HG02642 (cell line): ENCODE data around the gene SLC7A7.
"Not testable (repeated sequence)": the region's sequence is repeated elsewhere in the genome, so short reads cannot be mapped to it uniquely, and the experiment has no call there.

Experiments
- ATAC-seq: cut with Tn5 transposase; IDR thresholded peaks from one replicate; pipeline ENCODE4 v1.9.1; 2021; ENCODE audit warnings: mild to moderate bottlenecking; ENCODE audit not compliant: unreplicated experiment, poor library complexity

The SLC7A7 gene

GRCh38 chr14:22766457-22767322 lies 48.5 kb downstream of the SLC7A7 start, which contains the start of gene OXA1L:
Gene OXA1L (plus strand): TSS chr14:22766688. CDS start chr14:22766702, 14 bp downstream.
- peak; percentile 80 for ATAC-seq

GRCh38 chr14:22764382-22764781 lies 50.9 kb downstream of the SLC7A7 start:
- no peak for ATAC-seq

- ATAC-seq, result no peak
Measured at GRCh38 chr14:22761734-22762133, 53.5 kb downstream of the SLC7A7 start.

- ATAC-seq, result not testable (repeated sequence)
Measured at GRCh38 chr14:22757972-22758650, 57.1 kb downstream of the SLC7A7 start.

- no peak for ATAC-seq
Measured at GRCh38 chr14:22753586-22753985, 61.6 kb downstream of the SLC7A7 start.

GRCh38 chr14:22752422-22752821 lies 62.8 kb downstream of the SLC7A7 start:
- no peak for ATAC-seq

GRCh38 chr14:22748631-22749068 lies 66.6 kb downstream of the SLC7A7 start:
- ATAC-seq, result no peak

- no peak for ATAC-seq
Measured at GRCh38 chr14:22748206-22748605, 67.0 kb downstream of the SLC7A7 start.

- no peak for ATAC-seq
Measured at GRCh38 chr14:22747769-22748168, 67.5 kb downstream of the SLC7A7 start.

- ATAC-seq, result no peak
Measured at GRCh38 chr14:22740020-22740419, 75.2 kb downstream of the SLC7A7 start.

GRCh38 chr14:22739423-22739822 lies 75.8 kb downstream of the SLC7A7 start:
- ATAC-seq, result no peak

- ATAC-seq, result peak; percentile 64
Measured at GRCh38 chr14:22737052-22737451, 78.2 kb downstream of the SLC7A7 start.

GRCh38 chr14:22736384-22736783 lies 78.9 kb downstream of the SLC7A7 start:
- not testable (repeated sequence) for ATAC-seq

- no peak for ATAC-seq
Measured at GRCh38 chr14:22735096-22735495, 80.1 kb downstream of the SLC7A7 start.

- no peak for ATAC-seq
Measured at GRCh38 chr14:22733829-22734228, 81.4 kb downstream of the SLC7A7 start.

GRCh38 chr14:22732062-22732461 lies 83.2 kb downstream of the SLC7A7 start:
- ATAC-seq, result not testable (repeated sequence)

GRCh38 chr14:22726012-22726411 lies 89.2 kb downstream of the SLC7A7 start:
- no peak for ATAC-seq

- not testable (repeated sequence) for ATAC-seq
Measured at GRCh38 chr14:22725374-22725773, 89.9 kb downstream of the SLC7A7 start.

- ATAC-seq, result not testable (repeated sequence)
Measured at GRCh38 chr14:22724847-22725246, 90.4 kb downstream of the SLC7A7 start.

GRCh38 chr14:22723815-22724214 lies 91.4 kb downstream of the SLC7A7 start:
- ATAC-seq, result no peak
